ENCODE data around the gene CCDC68. TPM values are rescaled to one million over a fixed set of nuclear protein-coding genes. Genes with fewer than 3 reads are reported as not detected.

The CCDC68 gene
- total RNA-seq, 1 experiment from 2014 or later, result 6.6 TPM

DNA sequence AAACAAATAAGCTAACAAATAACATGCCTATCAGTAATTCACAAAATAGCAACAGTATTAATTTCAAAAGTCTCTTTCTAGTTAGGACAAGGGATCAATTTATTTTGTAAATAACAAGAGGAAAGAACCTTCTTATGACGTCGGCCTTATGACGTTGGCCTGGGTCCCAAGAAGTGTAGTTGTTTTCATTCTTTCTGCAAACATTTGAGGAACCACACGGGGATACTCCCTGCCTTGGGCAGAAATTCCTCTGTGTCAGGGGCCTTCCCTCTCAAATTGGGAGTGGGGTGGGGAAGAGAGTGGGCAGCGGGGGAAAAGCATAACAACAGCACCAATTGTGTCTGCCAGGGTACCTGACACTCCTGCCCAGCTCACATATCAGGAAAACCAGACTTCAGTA, 1.3 kb downstream of the CCDC68 start:
- DNase-seq (ENCODE audit: low read depth, low spot score), result no peak

More for the DNA sequence above, 1.3 kb downstream of the CCDC68 start:
- Histone ChIP-seq H3K9me3 (ENCODE audit: control insufficient read depth in 1 of 2, insufficient read depth in 1 of 2, low read depth in 1 of 2, low read length in 2 of 2) (no peaks in the 10 kb centered on the region), H3K27ac (ENCODE audit: low read depth, low read length) (no peak overlapping the region), H3K9me2 (ENCODE audit: insufficient read depth) (no peaks in the 10 kb centered on the region), H3K36me3 (ENCODE audit: control insufficient read depth in 1 of 2, insufficient read depth in 2 of 2, low read length in 2 of 2) (no peaks in the 10 kb centered on the region), H3K27me3 (ENCODE audit: insufficient read depth, low read length) (no peaks in the 10 kb centered on the region), H3K4me3 (replicated peaks in 1 of 2; ENCODE audit: low read depth in 1 of 2, low read length in 2 of 2) (peak overlapping the region in 1 of 2 experiments; percentile 79; a peak in 2 of 4 replicates), H3K4me1 (ENCODE audit: control insufficient read depth in 1 of 2, insufficient read depth in 2 of 2, low read length in 2 of 2) (peaks cover 14 to 18% of the 10 kb centered on the region in 2 experiments; a peak in 3 of 4 replicates), H3K79me2 (ENCODE audit: insufficient read depth, low read length) (no peaks in the 10 kb centered on the region), H4K20me1 (ENCODE audit: insufficient read depth) (no peaks in the 10 kb centered on the region), H2AFZ (ENCODE audit: low read depth, low read length, poor library complexity, severe bottlenecking) (no peak overlapping the region), H3K9ac (ENCODE audit: low read length) (no peak overlapping the region), H3K4me2 (ENCODE audit: low read length) (peak overlapping the region; percentile 82)
- TF ChIP-seq TCF7L2 (IDR thresholded peaks at IDR 0.05; ENCODE audit: borderline replicate concordance, extremely low read depth, insufficient read depth, insufficient read length), result no peak
- TF ChIP-seq ZNF274 (IDR thresholded peaks at IDR 0.05; ENCODE audit: low read depth, low read length), result no peak
- TF ChIP-seq RAD21 (IDR thresholded peaks at IDR 0.05; ENCODE audit: low read depth), result no peak
- TF ChIP-seq CBX3 (IDR thresholded peaks at IDR 0.05; ENCODE audit: low read depth), result no peak
- no peak for TF ChIP-seq YY1 (IDR thresholded peaks at IDR 0.05; ENCODE audit: extremely low read depth, insufficient replicate concordance, low read depth, low read length)
- no peak for TF ChIP-seq ZFX (IDR thresholded peaks at IDR 0.05)
- no peak for TF ChIP-seq SP1 (IDR thresholded peaks at IDR 0.05; ENCODE audit: low read depth)
- TF ChIP-seq EGR1 (IDR thresholded peaks at IDR 0.05; ENCODE audit: low read depth), result no peak
- no peak for TF ChIP-seq POLR2A (IDR thresholded peaks at IDR 0.05; ENCODE audit: borderline replicate concordance, extremely low read depth, insufficient read depth, insufficient read length)
- TF ChIP-seq, protein P1, sequence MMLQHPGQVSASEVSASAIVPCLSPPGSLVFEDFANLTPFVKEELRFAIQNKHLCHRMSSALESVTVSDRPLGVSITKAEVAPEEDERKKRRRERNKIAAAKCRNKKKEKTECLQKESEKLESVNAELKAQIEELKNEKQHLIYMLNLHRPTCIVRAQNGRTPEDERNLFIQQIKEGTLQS (IDR thresholded peaks at IDR 0.05), result no peak
- no peak for TF ChIP-seq JUND (IDR thresholded peaks at IDR 0.05)
- no peak for TF ChIP-seq EZH2phosphoT487 (IDR thresholded peaks at IDR 0.05; ENCODE audit: borderline replicate concordance)
- TF ChIP-seq, protein P2, sequence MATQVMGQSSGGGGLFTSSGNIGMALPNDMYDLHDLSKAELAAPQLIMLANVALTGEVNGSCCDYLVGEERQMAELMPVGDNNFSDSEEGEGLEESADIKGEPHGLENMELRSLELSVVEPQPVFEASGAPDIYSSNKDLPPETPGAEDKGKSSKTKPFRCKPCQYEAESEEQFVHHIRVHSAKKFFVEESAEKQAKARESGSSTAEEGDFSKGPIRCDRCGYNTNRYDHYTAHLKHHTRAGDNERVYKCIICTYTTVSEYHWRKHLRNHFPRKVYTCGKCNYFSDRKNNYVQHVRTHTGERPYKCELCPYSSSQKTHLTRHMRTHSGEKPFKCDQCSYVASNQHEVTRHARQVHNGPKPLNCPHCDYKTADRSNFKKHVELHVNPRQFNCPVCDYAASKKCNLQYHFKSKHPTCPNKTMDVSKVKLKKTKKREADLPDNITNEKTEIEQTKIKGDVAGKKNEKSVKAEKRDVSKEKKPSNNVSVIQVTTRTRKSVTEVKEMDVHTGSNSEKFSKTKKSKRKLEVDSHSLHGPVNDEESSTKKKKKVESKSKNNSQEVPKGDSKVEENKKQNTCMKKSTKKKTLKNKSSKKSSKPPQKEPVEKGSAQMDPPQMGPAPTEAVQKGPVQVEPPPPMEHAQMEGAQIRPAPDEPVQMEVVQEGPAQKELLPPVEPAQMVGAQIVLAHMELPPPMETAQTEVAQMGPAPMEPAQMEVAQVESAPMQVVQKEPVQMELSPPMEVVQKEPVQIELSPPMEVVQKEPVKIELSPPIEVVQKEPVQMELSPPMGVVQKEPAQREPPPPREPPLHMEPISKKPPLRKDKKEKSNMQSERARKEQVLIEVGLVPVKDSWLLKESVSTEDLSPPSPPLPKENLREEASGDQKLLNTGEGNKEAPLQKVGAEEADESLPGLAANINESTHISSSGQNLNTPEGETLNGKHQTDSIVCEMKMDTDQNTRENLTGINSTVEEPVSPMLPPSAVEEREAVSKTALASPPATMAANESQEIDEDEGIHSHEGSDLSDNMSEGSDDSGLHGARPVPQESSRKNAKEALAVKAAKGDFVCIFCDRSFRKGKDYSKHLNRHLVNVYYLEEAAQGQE (IDR thresholded peaks at IDR 0.05; ENCODE audit: low read depth), result no peak
- no peak for TF ChIP-seq SRF (IDR thresholded peaks at IDR 0.05; ENCODE audit: low read depth)
- POLR2A ChIA-PET, result no interaction called here
- CTCF ChIA-PET, result no interaction called here
- ATAC-seq, result no peak
- BruUV-seq (replicated peaks), result no TSS peak
- RAD21 ChIA-PET (ENCODE audit: low non-redundant PET in 1 of 2, low total read pairs in 2 of 2, uncharacterized antibody in 2 of 2, unreplicated experiment in 2 of 2), result no interaction called here
- intact Hi-C loops (cut with micrococcal nuclease), result no loop called here

Measured in HCT116 (cell line).